IPS-18a (cell line): Measurements from ENCODE around the gene OR13A1.
"Not testable (repeated sequence)": the region's sequence is repeated elsewhere in the genome, so short reads cannot be mapped to it uniquely, and the experiment has no call there.

Source experiments
- H3K27ac ChIP-seq: one replicate; pipeline ENCODE4 v1.5.1; 2013; ENCODE audit warnings: low read length
- H3K27me3 ChIP-seq: one replicate; pipeline ENCODE4 v1.6.1; 2013; ENCODE audit warnings: mild to moderate bottlenecking, low read length; ENCODE audit not compliant: control insufficient read depth, insufficient read depth
- H3K36me3 ChIP-seq: one replicate; pipeline ENCODE4 v1.6.1; 2013; ENCODE audit warnings: low read depth, low read length; ENCODE audit not compliant: control insufficient read depth
- H3K4me1 ChIP-seq: one replicate; pipeline ENCODE4 v1.6.1; 2013; ENCODE audit warnings: low read depth, low read length; ENCODE audit not compliant: control insufficient read depth
- H3K4me3 ChIP-seq: one replicate; pipeline ENCODE4 v1.5.1; 2013; ENCODE audit warnings: low read length
- H3K9ac ChIP-seq: one replicate; pipeline ENCODE4 v1.6.1; 2013; ENCODE audit warnings: mild to moderate bottlenecking, low read length, moderate library complexity
- H3K9me3 ChIP-seq: one replicate; pipeline ENCODE4 v1.6.1; 2013; ENCODE audit warnings: low read depth, low read length; ENCODE audit not compliant: control insufficient read depth

OR13A1 gene

DNA sequence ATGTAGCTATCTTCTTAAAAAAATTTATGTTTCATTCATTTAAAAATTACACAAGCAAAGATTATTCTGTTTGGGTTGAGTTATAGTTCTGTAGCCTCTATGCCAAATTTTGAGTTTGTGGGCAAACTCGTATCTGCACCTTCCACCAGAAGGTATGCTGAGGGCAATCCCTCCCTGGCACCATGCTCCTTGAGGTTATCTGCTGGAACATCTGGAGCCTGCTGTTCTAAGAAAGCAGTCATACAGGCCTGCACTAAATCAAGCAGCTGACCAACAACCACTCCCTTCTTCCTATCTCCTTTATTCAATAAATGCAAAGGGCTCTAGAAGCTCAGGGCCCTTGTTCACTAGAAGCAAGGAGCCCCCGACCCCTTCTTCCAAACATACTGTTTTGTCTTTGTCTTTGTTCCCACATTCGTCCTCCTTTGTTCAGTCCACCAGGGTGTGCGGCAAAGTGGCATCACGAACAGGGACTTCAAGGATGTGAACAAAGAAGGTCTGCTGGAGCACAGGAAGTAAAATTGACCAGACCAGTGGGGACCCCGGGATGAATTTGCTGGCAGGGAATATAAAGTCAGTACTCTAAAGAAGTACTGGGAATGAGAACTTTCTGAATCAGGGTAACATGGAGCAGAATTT is 36.4 kb downstream of the OR13A1 start:
- H3K4me1 ChIP-seq, result peaks cover 15% of the 10 kb centered on the region
- H3K27me3 ChIP-seq, result no peaks in the 10 kb centered on the region
- H3K27ac ChIP-seq, result no peak overlapping the region
- no peaks in the 10 kb centered on the region for H3K9me3 ChIP-seq
- no peak overlapping the region for H3K9ac ChIP-seq
- H3K4me3 ChIP-seq, result no peak overlapping the region
- no peaks in the 10 kb centered on the region for H3K36me3 ChIP-seq

DNA sequence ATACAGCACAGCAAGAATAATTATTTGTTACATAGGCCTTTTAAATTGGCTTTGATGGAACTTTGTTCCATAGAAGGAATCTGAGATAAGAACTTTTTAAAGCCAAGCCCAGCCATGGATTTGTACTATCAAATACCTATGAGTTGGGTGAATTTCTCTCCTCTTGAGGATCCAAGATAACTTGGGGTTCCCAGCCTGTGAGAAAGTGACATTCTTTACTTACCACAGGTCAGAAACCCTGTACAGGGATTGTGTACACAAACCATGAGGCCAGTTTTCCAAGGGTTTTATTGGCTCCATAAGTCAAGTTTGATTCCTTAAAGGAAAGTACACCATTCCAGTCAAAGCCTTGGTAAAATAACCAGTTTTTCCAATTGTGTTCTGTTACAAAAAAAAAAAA is 39.3 kb downstream of the OR13A1 start:
- peaks cover 15% of the 10 kb centered on the region for H3K4me1 ChIP-seq
- H3K4me3 ChIP-seq, H3K9me3 ChIP-seq, H3K36me3 ChIP-seq, H3K9ac ChIP-seq, H3K27ac ChIP-seq, H3K27me3 ChIP-seq: not testable (repeated sequence)

DNA sequence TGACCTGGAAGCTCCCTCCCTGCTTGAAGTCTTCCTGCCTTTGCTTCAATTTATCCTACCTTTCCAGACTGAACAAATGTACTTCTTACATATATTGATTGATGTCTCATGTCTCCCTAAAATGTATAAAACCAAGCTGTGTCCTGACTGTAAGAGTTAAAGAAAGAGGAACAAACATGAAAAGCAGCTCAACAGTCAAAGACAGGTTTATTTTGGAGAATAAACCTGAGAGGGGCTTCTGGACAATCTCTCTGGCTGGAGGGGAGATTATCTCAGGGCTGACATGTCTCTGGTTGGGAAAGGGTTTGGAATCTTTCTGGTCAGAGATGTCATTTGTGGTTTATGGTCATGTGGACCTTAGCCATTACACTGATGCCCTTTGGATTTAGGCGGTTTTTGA is 41.0 kb downstream of the OR13A1 start:
- Histone ChIP-seq H3K4me1 (peaks cover 2% of the 10 kb centered on the region), H3K9me3 (no peaks in the 10 kb centered on the region), H3K27me3 (no peaks in the 10 kb centered on the region), H3K4me3 (no peak overlapping the region), H3K9ac (no peak overlapping the region), H3K27ac (no peak overlapping the region), H3K36me3 (no peaks in the 10 kb centered on the region)

DNA sequence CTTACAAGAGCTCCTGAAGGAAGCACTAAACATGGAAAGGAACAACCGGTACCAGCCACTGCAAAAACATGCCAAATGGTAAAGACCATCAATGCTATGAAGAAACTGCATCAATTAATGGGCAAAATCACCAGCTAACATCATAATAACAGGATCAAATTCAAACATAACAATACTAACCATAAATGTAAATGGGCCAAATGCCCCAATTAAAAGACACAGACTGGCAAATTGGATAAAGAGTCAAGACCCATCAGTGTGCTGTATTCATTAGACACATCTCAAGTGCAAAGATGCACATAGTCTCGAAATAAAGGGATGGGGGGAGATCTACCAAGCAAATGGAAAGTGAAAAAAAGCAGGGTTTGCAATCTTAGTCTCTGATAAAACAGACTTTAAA is 47.6 kb downstream of the OR13A1 start:
- H3K4me3 ChIP-seq, H3K9ac ChIP-seq, H3K9me3 ChIP-seq, H3K27me3 ChIP-seq, H3K36me3 ChIP-seq, H3K27ac ChIP-seq, H3K4me1 ChIP-seq: not testable (repeated sequence)

DNA sequence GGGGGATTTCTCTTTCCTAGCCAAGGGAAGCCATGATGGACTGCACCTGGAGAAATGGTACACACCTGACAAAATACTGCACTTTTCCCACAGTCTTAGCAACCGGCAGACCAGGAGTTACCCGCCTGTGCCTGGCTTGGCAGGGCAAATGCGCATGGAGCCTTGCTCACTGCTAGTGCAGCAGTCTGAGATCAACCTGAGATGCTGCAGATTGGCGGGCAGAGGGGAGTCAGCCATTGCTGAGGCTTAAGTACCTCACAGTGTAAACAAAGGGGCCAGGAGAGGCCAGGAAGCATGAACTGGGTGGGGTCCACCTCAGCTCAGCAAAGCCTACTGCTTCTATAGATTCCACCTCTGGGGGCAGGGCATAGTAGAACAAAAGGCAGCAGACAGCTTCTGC is 49.4 kb downstream of the OR13A1 start:
- no peaks in the 10 kb centered on the region for H3K4me1 ChIP-seq
- no peaks in the 10 kb centered on the region for H3K9me3 ChIP-seq
- H3K36me3 ChIP-seq, result no peaks in the 10 kb centered on the region
- no peak overlapping the region for H3K4me3 ChIP-seq
- H3K27ac ChIP-seq, result no peak overlapping the region
- no peak overlapping the region for H3K9ac ChIP-seq
- no peaks in the 10 kb centered on the region for H3K27me3 ChIP-seq

DNA sequence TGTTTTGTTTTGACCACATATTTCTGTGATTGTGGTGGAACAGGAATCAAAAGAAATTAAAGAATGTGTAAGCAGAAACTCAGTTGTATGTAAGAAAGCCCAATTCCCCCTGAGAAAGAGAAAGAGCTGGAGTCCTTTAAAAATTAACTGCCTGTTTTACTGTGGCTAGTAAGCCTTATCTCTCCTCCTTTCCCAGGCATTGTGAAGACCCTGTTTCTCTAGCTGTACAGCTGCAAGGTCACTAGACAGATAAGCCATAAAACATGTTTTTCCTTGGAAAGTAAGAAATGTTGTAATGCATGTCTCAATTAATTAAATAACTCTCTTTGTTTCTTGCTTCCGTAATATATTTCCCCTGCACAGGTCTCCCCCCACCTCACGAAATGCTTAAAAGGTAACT is 53.5 kb downstream of the OR13A1 start:
- no peaks in the 10 kb centered on the region for H3K9me3 ChIP-seq
- H3K9ac ChIP-seq, result no peak overlapping the region
- H3K27me3 ChIP-seq, result no peaks in the 10 kb centered on the region
- no peak overlapping the region for H3K4me3 ChIP-seq
- no peaks in the 10 kb centered on the region for H3K36me3 ChIP-seq
- no peak overlapping the region for H3K27ac ChIP-seq
- no peaks in the 10 kb centered on the region for H3K4me1 ChIP-seq

DNA sequence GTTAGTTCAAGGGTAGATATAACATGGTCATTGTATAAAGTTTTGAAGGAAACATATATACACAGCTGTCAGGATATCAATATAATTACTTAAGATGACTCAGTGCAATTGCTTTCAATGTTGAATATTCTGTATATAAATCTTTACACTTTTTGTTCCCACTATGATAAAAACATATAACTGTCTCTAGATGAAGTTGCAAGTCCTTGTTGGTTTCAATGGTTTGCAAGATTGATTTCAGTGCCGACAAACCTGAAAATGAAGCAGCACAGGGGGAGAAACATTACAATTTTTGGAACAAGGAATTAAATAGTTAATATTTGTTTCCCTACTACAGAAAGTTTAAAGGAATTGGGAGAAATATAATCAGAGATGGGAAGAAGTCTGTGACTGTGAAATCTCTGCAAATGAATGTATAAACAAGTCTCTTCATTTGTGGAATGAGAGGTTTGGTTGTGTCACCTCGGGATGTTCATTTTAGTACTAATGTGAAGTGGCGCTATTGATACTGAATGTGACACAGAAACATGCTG is 54.1 kb downstream of the OR13A1 start:
- Histone ChIP-seq H3K4me3 (no peak overlapping the region), H3K27ac (no peak overlapping the region), H3K4me1 (no peaks in the 10 kb centered on the region), H3K27me3 (no peaks in the 10 kb centered on the region), H3K9ac (no peak overlapping the region), H3K36me3 (no peaks in the 10 kb centered on the region), H3K9me3 (no peaks in the 10 kb centered on the region)

DNA sequence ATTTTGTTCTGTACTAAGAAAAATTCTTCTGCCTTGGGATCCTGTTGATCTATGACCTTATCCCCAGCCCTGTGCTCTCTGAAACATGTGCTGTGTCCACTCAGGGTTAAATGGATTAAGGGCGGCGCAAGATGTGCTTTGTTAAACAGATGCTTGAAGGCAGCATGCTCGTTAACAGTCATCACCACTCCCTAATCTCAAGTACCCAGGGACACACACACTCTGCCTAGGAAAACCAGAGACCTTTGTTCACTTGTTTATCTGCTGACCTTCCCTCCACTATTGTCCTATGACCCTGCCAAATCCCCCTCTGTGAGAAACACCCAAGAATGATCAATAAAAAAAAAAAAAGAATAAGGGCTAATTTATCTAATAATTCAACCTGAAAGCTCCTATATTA is 54.8 kb downstream of the OR13A1 start:
- not testable (repeated sequence) for H3K4me3 ChIP-seq, H3K36me3 ChIP-seq, H3K9ac ChIP-seq, H3K4me1 ChIP-seq, H3K9me3 ChIP-seq, H3K27ac ChIP-seq, H3K27me3 ChIP-seq

DNA sequence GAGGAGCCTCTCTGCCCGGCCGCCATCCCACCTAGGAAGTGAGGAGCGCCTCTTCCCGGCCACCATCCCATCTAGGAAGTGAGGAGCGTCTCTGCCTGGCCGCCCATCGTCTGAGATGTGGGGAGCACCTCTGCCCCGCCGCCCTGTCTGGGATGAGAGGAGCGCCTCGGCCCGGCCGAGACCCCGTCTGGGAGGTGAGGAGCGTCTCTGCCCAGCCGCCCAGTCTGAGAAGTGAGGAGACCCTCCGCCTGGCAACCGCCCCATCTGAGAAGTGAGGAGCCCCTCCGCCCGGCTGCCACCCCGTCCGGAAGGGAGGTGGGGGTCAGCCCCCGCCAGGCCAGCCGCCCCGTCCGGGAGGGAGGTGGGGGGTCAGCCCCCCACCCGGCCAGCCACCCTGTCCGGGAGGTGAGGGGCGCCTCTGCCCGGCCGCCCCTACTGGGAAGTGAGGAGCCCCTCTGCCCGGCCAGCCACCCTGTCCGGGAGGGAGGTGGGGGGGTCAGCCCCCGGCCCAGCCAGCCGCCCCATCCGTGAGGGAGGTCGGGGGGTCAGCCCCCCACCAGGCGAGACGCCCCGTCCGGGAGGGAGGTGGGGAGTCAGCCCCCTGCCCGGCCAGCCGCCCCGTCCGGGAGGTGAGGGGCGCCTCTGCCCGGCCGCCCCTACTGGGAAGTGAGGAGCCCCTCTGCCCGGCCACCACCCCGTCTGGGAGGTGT is 55.5 kb downstream of the OR13A1 start:
- H3K27me3 ChIP-seq, H3K4me1 ChIP-seq, H3K36me3 ChIP-seq, H3K27ac ChIP-seq, H3K9me3 ChIP-seq, H3K9ac ChIP-seq, H3K4me3 ChIP-seq: not testable (repeated sequence)

DNA sequence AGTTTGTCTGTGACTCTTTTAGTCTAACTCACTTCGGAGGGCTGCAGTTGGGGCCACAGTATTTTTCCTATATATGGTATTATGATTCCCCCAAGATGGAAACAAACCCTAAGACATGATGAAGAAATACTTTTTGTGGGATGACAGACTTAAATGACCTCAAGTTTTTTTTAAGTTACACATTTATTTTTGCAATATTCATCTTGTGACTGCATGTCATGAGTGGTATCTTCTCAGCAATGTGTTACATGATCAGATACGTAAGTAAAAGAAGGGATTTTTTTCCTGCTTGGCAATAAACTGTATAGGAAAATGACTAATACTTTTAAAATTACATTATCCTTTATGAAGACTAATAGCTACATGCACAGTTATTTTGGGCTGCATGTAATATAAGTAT is 57.8 kb downstream of the OR13A1 start:
- H3K9ac ChIP-seq, result no peak overlapping the region
- H3K4me1 ChIP-seq, result no peaks in the 10 kb centered on the region
- H3K9me3 ChIP-seq, result no peaks in the 10 kb centered on the region
- H3K4me3 ChIP-seq, result no peak overlapping the region
- H3K27ac ChIP-seq, result no peak overlapping the region
- H3K36me3 ChIP-seq, result no peaks in the 10 kb centered on the region
- no peaks in the 10 kb centered on the region for H3K27me3 ChIP-seq

DNA sequence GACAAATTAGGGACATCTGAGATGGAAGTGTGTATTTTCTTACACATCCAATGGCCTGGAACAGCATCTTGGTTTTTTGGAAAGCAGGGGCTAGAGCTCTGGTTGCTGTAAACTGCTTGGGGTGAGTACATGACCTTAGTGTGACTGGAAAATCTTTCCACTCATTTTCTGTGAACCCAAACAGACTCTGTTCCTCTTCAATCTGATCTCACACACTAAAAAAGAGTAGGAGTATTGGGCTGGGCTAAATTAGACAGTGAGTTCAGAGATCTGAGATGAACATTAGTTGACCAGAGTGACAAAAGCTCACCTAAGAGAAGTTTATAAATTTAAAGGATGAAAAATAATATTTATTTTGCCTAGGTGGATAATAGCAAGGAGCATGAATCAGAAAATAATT is 59.2 kb downstream of the OR13A1 start:
- Histone ChIP-seq H3K9ac (no peak overlapping the region), H3K36me3 (no peaks in the 10 kb centered on the region), H3K4me1 (no peaks in the 10 kb centered on the region), H3K4me3 (no peak overlapping the region), H3K27ac (no peak overlapping the region), H3K27me3 (no peaks in the 10 kb centered on the region), H3K9me3 (no peaks in the 10 kb centered on the region)

DNA sequence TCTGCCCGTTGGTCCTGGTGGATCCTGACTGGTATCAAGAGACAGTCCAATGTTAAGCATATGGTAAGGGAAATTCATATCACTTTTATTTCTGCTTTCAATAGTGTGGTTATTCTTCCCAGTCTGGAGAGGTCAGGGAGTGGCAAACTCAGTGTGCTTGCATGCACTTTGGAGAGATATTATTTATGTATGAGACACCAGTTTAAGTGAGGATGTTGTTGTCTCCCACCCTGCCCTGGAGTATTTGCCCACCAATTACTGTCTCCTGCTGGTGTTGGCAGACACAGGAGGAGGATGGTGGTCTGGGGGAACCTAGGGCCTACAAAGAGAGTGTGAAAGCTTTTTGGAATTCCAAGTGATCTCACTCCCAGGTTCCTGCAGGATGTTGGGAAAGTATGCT is 59.7 kb downstream of the OR13A1 start:
- H3K4me1 ChIP-seq, result no peaks in the 10 kb centered on the region
- no peak overlapping the region for H3K4me3 ChIP-seq
- H3K27me3 ChIP-seq, result no peaks in the 10 kb centered on the region

More for the DNA sequence above, 59.7 kb downstream of the OR13A1 start:
- H3K9me3 ChIP-seq, result no peaks in the 10 kb centered on the region
- H3K36me3 ChIP-seq, result no peaks in the 10 kb centered on the region
- H3K27ac ChIP-seq, result no peak overlapping the region
- no peak overlapping the region for H3K9ac ChIP-seq
